Activated T-cell treated with anti-CD3 and anti-CD28 coated beads for 4 hours (primary cell): Measurements from ENCODE around the gene POU5F1.
"Not testable (repeated sequence)": the region's sequence is repeated elsewhere in the genome, so short reads cannot be mapped to it uniquely, and the experiment has no call there.

ENCODE experiments used
- DNase-seq: peaks from one replicate; pipeline ENCODE4 v3.0.0-alpha.2; 2020

POU5F1 gene

GRCh38 chr6:31165064-31165832, 5.2 kb downstream of the POU5F1 start:
- DNase-seq: not testable (repeated sequence)

GRCh38 chr6:31164475-31165063, 5.9 kb downstream of the POU5F1 start:
- DNase-seq: not testable (repeated sequence)

GRCh38 chr6:31163922-31164321, 6.6 kb downstream of the POU5F1 start:
- no peak for DNase-seq

GRCh38 chr6:31162463-31163165, 7.9 kb downstream of the POU5F1 start:
- no peak for DNase-seq

- DNase-seq: no peak
These were observed 9.0 kb downstream of the POU5F1 start for GRCh38 chr6:31161216-31162126.

GRCh38 chr6:31158863-31159855, 11.3 kb downstream of the POU5F1 start:
- DNase-seq: no peak

- peak; percentile 98 for DNase-seq
These were observed 12.2 kb downstream of the POU5F1 start, which contains the start of gene TCF19 for GRCh38 chr6:31158140-31158862. TCF19 (plus strand) TSS chr6:31158589; CDS start chr6:31159470, 881 bp downstream.

GRCh38 chr6:31157513-31158139, 12.9 kb downstream of the POU5F1 start, which contains the start of gene CCHCR1:
CCHCR1 (minus strand) TSS chr6:31157802; CDS start chr6:31157600, 202 bp downstream.
- no peak for DNase-seq

GRCh38 chr6:31156641-31157040, 13.8 kb downstream of the POU5F1 start:
- no peak for DNase-seq

GRCh38 chr6:31154436-31154835, 16.0 kb downstream of the POU5F1 start:
- DNase-seq: no peak

GRCh38 chr6:31152781-31153180, 17.7 kb downstream of the POU5F1 start:
- DNase-seq: no peak

GRCh38 chr6:31149827-31150447, 20.5 kb downstream of the POU5F1 start:
- DNase-seq: no peak

- no peak for DNase-seq
These were observed 25.1 kb downstream of the POU5F1 start for GRCh38 chr6:31145386-31145785.

GRCh38 chr6:31144970-31145340, 25.5 kb downstream of the POU5F1 start:
- DNase-seq: no peak

- DNase-seq: no peak
These were observed 26.0 kb downstream of the POU5F1 start for GRCh38 chr6:31144296-31144969.

- DNase-seq: no peak
These were observed 27.3 kb downstream of the POU5F1 start for GRCh38 chr6:31143148-31143547.

- DNase-seq: no peak
These were observed 28.1 kb downstream of the POU5F1 start for GRCh38 chr6:31142361-31142761.

GRCh38 chr6:31140643-31141042, 29.8 kb downstream of the POU5F1 start:
- DNase-seq: no peak

- no peak for DNase-seq
These were observed 30.9 kb downstream of the POU5F1 start for GRCh38 chr6:31139599-31139998.
